C1 segment of cervical spinal cord (tissue), 14 donors: ENCODE results near the gene EEF2.

ENCODE experiments used
- DNase-seq, 14 donors: peaks; one replicate each; lab custom pipeline; 2025; lab: John Stamatoyannopoulos, UW

Gene EEF2

DNA sequence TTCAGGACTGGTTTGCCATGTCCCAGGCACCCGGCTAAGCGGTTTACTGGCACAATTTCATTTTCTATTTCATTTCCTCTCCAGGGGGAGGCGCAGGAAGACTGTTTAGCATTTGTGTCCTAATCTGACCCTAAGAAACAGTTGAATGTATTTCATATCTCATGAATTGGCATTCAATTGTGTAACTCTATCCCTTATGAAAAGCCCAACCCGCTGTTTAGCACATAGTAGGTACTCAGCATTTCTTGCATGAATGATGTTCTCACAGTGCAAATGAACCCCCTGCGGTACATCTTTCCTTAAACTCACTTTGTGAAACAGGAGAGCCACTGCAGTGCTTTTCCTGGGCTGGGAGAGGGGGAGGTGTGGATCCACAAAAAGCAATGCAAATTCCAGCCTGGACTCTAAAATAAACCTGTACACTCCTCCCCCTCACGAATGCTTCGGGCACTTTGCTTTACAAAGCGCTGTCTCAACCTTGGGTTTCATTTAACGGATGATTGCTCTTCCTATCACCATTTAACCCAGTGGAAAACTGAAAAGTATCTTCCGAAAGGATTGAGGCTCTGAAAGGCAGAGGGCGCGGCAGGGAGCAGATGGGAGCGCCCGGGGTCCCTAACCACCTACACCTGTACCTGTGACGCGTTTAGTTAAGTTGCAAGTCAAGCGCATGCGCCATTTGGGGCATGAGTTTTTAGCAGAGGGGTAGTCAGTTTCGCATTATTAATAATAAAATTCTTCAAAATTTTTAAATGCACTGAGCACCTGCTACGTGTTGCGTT, 1.2 kb upstream of the EEF2 start:
- DNase-seq = peak in 8 of 14 donors; percentile 36 to 84 (median 52)

DNA sequence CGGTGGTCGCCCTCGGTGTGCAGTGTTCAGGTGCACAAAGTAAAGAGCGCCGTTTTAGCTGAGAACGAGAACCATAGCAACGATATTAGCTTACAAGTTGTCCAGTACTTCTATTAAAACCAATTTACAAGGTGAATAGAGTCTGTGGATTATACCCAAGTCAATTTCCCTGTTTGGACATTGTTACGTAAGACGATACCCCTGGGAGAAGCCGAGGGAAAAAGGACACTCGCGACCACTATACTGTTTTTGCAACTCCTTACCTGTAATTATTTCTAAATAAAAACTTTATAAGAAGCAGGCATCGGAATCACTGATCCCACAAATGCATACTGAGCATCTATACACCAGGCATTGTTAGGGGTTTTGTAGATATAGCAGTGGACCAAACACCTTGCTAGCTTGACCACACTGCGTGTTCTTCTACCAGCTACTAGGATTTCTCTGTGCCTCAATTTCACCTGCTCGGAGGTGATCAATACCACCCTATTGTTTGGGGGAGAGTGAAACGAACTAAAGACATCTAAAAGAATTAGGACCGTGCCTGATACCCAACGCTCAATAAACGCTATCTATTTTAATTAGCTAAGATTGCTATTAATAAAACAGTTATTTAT, 488 bp upstream of the EEF2 start:
- DNase-seq = no peak

DNA sequence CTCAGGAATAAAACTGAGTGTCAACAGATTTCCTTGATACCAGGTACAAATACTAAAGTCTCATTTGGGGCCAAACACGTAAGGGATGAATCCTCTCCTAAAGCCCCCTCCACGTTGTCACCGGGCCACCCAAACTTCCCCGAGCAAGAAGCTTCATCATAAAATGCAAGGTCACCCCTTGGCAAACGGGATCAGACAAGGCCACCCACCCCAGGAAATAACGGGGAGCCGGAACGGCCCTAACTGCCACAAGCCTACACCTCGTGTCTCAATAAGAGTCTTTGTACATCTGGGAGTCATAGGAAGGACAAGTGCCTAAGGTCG, 717 bp downstream of the EEF2 start:
- DNase-seq = peak in 3 of 14 donors; percentile 48 to 61 (median 49)

DNA sequence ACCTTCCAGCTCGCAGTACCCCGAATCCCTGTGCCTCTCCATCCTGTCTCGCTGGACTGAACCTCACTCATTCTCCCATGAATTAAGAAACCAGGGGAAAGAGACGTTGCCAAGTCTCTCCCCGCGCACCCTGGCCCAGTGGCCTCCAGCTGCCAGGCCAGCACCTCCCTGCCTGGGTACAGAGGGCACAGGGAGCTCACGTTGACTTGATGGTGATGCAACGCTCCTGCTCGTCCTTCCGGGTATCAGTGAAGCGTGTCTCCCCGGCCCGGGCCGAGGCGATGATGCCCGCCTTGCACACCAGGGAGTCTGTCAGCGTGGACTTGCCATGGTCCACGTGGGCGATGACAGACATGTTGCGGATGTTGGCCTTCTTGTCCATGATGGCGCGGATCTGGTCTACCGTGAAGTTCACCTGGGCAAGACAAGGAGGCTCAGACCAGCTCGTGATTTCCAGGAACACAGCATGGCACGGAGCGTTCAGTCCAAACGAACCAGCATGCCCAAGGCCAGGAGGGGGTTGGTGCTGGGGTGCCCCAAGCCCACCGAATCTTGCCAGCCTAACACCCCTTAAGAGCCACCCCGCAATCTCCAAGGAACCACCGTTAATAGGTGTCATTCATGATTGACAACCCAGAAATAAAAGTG, 1.2 kb downstream of the EEF2 start:
- DNase-seq = peak in 1 of 14 donors; percentile 33

DNA sequence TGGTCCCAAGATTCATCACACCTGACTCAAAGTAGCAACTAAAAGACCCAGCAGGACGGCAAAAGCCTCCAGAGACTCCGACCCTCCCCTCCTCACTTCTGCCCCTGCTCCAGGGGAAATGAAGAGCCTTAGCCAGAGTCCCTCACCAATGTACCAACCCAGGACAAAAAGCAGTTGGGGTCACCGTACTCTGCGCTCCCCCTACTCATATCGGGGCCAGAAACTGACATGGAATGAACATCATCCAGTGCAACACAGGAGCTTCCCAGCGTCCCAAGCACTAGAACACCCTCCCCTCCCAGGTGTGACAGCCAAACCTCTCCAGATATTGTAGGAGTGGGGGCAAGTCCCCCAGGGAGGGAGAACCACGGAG, 1.7 kb downstream of the EEF2 start:
- no peak for DNase-seq

DNA sequence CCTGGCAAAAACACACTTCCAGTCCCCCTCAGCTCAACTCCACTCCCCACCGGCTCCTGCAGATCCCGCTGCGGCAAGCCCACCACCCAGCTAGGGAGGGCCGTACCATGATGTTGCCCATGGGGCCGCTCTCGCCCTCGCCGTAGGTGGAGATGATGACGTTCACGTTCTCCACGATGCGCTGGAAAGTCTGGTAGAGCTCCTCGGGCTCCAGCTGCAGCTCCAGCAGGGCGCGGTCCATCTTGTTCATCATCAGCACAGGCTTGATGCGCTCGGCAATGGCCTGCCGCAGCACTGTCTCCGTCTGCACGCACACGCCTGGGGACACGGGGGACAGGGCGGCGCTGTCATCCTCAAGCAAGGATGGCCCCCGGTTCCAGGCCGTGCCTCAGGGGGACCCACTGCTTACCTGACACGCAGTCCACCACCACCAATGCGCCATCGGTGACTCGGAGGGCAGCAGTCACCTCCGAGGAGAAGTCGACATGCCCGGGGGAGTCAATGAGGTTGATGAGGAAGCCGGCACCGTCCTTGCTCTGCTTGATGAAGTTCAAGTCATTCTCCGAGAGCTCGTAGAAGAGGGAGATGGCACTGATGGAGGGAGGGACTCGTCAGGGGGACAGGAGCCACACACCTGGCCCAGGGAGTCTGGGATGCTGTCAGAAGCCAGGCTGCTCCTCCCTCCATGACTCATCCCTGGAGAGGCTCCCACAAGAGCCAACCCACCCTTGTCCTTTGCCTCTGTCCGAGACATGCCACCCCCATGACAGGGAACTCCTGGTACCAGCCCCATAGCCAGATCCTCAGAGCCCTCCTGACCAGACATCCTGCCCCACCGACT, 2.3 kb downstream of the EEF2 start:
- no peak for DNase-seq

DNA sequence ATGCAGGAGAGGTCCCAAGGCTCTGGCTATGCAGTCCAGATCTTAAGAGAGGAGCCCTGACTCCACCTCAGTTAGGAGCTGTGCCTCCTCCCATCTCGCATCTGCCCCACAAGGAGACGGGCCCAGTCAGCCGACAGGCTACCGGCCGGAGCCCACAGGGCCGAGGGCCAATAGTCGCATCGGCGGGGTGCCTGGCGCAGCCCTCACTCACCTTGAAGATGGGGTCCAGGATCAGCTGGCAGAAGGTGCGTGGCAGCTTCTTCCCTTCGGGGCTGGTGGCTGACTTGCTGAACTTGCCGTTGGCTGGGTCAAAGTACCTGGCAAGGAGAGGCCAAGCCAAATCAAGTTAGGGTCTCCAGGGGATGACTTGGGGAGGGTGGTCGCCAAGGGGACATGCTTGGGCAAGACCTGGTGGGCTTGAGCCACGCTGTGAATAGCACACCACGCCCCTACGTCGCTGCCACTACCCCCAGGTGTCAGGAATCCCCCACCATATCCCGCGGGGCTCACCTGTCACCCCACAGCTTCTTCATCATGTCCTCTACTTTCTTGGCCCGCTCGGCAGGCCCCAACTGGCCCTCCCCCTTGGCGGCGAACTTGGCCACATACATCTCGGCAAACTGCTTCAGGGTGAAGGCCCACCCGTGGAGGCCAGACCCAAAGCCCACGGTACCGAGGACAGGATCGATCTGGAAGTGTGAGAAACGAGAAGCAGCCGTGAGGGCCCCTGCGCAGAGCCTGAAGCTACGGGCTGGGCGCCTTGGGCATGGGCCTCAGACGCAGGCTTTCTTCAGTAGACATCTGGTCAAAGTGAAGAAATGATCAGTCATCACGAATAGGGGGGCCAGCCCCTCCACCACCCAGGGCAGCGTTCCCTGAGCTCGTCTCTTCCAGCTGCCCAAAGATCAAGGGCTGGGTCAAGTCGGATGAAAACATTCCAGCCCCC, 3.3 kb downstream of the EEF2 start:
- DNase-seq = no peak

DNA sequence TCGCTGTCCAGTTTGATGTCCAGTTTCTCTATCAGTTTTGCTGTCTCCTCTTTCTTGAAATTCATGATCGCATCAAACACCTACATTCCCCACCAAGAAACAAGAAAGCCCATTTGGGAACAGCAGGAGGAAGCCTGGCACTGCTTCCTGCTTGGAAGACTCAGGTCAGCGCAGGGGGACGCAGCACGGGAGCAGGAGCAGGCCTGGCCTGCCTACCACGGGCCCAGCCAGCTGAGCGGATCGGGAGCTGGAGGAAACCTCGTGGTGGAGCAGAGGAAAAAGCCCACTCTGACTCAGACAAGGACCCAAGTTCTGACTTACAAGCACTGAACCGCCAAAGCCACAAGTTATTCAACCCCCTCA, 3.9 kb downstream of the EEF2 start:
- no peak for DNase-seq

DNA sequence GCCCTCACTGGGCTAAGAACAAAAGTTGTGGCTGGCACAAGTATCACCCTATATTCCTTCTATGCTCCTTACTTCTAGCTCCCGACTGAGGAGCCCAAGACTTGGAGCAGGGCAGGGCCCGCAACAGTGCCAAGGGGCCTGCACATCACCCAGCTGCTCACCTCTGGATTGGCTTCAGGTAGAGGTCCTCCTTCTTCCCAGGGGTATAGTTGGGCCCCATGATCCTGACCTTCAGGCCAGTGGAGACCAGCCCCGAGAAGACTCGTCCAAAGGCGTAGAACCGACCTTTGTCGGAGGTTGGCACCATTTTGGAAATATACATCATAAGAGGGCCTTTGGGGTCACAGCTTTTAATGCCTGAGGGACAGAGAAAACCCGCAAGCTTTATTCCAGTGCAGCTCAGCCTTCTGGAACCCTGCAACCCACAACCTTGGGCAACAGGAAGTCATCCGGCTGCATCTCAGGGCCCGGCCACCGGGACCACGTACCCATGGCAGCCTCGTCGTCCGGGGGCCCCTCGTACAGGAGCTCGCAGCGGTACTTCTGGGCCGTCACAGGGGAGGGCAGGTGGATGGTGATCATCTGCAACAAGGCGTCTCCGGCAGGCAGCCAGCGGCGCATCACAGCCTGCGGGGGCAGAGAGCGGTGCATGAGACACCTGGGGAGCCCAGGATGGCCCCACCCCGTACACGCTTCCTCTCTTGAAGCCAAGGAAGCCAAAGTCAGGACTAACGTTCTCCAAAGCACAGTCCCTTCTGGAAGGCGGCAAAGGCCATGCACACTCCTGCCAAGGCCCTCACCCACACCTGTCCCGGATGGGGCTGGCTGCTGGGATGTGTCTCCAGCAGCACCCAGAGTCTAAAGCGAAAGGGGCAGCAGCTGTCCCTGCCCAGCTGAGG, 4.7 kb downstream of the EEF2 start:
- no peak for DNase-seq

DNA sequence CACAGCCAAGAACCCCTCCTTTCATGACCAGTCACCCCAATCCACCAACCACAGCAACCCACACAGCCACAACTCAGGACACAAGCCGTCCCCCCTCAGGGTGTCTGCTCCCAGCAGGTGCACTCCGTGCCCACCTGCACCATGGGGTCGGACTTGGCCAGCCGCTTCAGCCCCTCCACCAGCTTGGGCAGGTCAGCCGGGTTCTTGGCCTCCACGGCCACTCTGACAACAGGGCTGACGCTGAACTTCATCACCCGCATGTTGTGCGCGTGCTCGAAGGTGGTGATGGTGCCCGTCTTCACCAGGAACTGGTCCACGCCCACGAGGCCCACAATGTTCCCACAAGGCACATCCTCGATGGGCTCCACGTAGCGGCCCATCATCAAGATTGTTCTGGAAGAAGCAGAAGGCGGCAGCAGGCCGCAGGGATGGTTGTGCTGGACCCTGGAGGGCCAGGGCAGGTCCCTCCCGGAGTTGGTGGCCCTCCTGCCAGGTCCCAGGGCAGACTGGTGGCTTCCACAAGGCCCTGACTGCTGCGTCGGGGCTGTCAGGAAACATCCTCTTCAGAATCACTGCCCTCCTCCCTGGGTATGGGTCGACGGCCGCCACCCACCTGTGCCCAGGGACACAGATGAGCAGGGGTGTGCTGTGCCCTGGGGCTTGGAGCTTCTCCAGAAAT, 5.5 kb downstream of the EEF2 start:
- no peak for DNase-seq

DNA sequence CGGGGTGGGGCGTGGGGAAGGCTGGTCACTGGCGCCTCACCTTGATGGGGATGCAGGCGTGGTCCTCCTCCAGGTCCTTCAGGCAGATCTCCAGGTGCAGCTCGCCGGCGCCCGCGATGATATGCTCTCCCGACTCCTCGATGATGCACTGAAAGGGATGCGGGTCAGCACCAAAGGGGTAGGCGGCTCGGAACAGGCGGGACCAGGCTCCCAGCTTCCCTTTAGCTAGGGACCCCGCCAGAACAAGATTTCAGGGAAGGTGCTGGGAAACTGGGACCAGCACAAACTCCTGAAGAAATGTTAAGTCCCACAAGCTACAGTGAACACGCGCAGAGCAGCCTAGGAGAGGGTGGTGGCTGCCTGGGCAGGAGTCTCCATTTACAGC, 6.0 kb downstream of the EEF2 start:
- no peak for DNase-seq

DNA sequence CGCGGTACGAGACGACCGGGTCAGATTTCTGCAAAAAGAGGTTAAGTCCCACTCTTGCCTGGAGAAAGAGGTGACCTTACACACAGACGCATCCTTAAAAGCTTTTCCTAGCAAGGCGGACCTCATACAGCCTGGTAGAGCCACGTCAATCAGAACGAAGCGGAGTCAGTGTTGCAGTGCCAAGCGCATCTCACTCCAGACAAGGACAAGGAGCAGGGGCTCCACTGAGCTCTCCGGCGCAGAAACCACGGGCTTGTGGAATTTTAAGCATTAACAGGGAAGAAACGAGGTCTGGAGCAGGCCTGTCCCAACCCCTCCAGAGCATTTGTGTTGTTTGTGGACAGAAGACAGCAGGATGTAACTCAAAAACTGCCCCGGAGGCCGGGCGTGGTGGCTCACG, 7.1 kb downstream of the EEF2 start:
- DNase-seq = no peak

DNA sequence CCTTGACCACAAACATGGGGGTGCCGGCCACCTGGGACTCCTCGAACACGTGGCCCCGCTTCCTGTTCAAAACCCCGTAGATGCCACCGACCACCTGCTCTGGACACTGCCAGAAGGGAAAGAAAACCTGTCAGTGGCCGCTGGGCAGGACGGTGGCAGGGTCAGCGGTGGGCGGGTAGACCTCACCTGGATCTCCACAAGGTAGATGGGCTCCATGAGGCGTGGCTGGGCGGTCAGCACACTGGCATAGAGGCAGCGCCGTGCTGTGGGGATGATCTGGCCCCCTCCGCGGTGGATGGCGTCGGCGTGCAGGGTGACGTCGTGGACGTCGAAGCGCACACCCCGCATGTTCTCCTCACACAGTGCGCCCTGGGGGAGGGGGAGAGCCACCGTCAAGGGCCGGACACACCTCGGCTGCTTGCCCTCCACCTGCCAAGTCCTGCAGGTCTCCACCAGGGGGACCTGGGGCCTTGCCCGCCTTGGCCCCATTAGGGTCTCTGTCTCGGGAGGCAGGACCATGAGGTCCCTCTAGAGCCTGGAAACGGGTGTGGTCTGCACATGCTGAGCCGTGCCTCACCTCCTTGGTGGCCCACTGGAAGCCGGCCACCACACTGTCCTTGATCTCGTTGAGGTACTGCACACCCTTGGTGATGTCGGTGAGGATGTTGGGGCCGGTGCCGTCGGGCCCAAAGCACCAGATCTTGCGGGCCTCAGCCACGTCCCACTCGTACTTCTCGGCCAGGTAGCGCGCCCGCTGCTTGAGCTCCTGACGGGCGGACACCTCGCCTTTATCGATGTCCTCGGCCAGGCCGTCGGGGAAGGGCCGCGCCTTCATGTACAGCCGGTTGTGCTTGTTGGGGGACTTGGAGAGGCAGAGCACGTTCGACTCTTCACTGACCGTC, 7.8 kb downstream of the EEF2 start:
- DNase-seq = no peak

DNA sequence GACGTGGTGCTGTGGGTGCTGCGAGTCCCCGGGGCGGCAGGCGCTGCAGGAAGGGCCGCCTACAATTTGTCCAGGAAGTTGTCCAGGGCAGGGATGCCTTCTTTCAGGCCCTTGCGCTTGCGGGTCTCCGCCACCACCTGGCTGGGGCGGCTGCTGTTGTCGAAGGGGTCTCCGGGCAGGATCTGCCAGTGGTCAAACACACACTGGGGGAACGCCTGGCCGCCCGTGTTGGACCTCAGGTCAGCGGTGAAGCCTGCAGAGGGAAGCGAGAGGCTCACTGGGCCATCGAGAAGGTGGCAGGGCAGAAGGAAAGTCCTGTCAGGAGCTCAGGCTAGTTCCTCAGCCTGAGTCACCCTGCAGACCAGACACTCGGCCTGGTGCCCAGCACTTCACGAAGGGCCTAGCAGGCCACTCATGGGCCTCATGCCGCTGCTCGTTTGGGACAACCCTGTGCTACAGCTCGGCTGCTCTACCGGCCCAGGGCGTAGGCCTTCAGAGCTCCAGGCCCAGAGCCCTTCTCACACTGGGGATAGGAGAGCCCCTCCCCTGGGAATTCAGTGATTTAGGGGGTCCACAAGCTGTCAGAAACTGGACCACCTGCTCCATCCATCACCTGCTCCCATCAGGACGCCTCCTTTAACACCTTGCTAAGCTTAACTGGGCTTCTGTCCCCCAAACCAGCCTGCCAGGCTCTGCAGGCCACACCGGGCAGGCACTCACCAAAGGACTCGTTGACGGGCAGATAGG, 8.6 kb downstream of the EEF2 start:
- DNase-seq = no peak

DNA sequence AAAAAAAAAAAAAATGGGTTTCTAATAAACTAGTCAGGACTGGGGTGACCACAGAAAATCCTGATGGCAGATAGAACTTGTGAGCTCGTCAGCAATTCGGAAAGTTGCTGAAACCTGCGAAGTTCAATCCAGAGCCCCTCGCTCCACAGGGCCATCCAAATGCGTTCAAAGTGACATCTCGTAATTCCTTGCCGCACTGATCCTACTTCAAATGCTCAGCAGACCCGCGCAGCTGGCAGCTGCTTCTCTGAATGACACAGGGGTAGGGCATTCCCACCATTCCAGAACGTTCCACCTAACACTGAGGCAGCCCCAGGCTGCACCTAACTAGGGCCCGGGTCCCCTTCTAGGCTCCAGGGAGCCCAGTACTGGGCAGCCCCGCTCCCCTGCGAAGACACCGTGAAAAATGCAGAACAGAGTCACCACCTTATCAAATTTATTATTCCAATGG, 9.6 kb downstream of the EEF2 start:
- no peak for DNase-seq

DNA sequence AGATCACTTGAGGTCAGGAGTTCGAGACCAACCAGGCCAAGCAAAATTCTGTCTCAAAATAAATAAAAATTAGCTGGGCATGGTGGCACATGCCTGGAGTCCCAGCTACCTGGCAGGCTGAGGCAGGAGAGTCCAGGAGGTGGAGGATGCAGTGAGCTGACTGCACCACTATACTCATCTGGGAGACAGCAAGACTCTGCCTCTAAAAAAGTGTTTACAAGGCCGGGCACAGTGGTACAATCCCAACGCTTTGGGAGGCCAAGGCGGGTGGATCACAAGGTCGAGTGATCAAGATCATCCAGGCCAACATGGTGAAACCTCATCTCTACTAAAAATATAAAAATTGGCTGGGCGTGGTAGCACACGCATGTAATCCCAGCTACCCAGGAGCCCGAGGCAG, 10.1 kb downstream of the EEF2 start:
- no peak for DNase-seq

DNA sequence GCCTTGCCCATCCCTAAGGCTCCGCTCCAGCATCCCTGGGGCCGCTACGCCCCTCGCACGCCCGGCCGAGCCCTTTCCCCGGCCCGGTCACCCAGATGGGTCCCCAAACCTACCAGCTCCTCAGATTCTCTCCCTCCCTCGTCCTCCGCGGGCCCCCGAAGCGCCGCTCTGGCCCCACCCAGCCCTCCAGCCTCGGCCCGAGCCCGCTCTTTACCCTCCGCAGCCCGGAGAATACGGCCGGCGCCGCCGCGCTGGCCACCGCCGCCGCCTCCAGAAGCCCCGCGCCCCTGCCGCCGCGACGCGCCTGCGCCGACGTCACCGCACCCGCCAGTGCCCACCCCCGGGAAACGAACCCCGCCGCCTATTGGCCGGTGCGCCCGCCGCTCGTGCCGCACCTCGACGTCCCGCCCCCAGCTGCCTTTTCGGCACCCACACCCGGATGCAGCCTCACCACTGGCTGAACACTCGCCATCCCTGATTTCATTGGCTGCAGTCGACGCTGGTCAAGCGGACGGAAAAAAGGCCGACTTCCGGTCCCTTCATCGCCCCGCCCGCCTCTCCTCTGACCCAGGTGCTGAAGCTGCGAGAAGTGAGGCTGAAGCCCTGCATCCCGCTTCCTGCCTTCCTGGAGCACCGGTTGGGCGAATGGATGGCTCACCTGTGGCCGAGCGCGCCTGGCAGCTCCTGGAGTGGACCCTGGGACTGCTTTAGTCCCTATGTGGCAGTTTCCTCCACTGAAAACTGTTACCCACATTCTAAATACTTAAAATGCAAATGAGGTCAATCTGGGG, 14.3 kb downstream of the EEF2 start, which contains the start of gene DAPK3:
Gene DAPK3 (minus strand): TSS at position 292 of the 791 bp plus-strand sequence. CDS start 1,364 bp downstream, outside the sequence.
- DNase-seq = peak; percentile 82 to 97 (median 96)
